ENCODE measurements around the gene MAD1L1. TPM values are rescaled to one million over a fixed set of nuclear protein-coding genes. Genes with fewer than 3 reads are reported as not detected.

Gene MAD1L1
- total and polyA plus RNA-seq, 4 donors: 12.8 to 20.7 (median 16.5) TPM

GRCh38 chr7:2008936-2009540 lies 223.7 kb downstream of the MAD1L1 start:
- Histone ChIP-seq H3K4me1 (ENCODE audit: control insufficient read depth in 4 of 4, insufficient read depth in 4 of 4, low read length in 3 of 4) (no peaks in the 10 kb centered on the region), H3K36me3 (ENCODE audit: control insufficient read depth in 4 of 4, insufficient read depth in 3 of 4, low read depth in 1 of 4, low read length in 3 of 4) (peaks cover 0 to 3% (median 0%) of the 10 kb centered on the region in 4 donors), H3K9me3 (ENCODE audit: control insufficient read depth in 4 of 4, low read length in 3 of 4) (no peaks in the 10 kb centered on the region), H3K9ac (ENCODE audit: low read depth in 1 of 2, low read length in 2 of 2) (no peak overlapping the region), H3K27me3 (ENCODE audit: control insufficient read depth in 4 of 4, insufficient read depth in 4 of 4, low read length in 3 of 4) (no peaks in the 10 kb centered on the region), H3K27ac (ENCODE audit: low read depth in 1 of 2, low read length in 2 of 2) (no peak overlapping the region), H3K4me3 (ENCODE audit: low read depth in 1 of 3, low read length in 3 of 3) (no peak overlapping the region)
- 96% methylated on average over 25 of the region's 25 CpGs for WGBS
- TF ChIP-seq REST (IDR thresholded peaks at IDR 0.05): no peak
- no peak for DNase-seq (ENCODE audit: low spot score)

- Histone ChIP-seq H3K4me3 (ENCODE audit: low read depth in 1 of 3, low read length in 3 of 3) (no peak overlapping the region), H3K27ac (ENCODE audit: low read depth in 1 of 2, low read length in 2 of 2) (no peak overlapping the region), H3K9me3 (ENCODE audit: control insufficient read depth in 4 of 4, low read length in 3 of 4) (no peaks in the 10 kb centered on the region), H3K27me3 (ENCODE audit: control insufficient read depth in 4 of 4, insufficient read depth in 4 of 4, low read length in 3 of 4) (no peaks in the 10 kb centered on the region), H3K4me1 (ENCODE audit: control insufficient read depth in 4 of 4, insufficient read depth in 4 of 4, low read length in 3 of 4) (no peaks in the 10 kb centered on the region), H3K9ac (ENCODE audit: low read depth in 1 of 2, low read length in 2 of 2) (no peak overlapping the region), H3K36me3 (ENCODE audit: control insufficient read depth in 4 of 4, insufficient read depth in 3 of 4, low read depth in 1 of 4, low read length in 3 of 4) (peaks cover 0 to 3% (median 0%) of the 10 kb centered on the region in 4 donors)
- WGBS: 93% methylated on average over 28 of the region's 28 CpGs
- no peak for TF ChIP-seq SP1 (IDR thresholded peaks at IDR 0.05)
- no peak for DNase-seq (ENCODE audit: low spot score)
Measured at GRCh38 chr7:2008101-2008935, 224.4 kb downstream of the MAD1L1 start.

GRCh38 chr7:2007551-2007950 lies 225.2 kb downstream of the MAD1L1 start:
- Histone ChIP-seq H3K9ac (ENCODE audit: low read depth in 1 of 2, low read length in 2 of 2) (no peak overlapping the region), H3K4me1 (ENCODE audit: control insufficient read depth in 4 of 4, insufficient read depth in 4 of 4, low read length in 3 of 4) (no peaks in the 10 kb centered on the region), H3K4me3 (ENCODE audit: low read depth in 1 of 3, low read length in 3 of 3) (no peak overlapping the region), H3K27ac (ENCODE audit: low read depth in 1 of 2, low read length in 2 of 2) (no peak overlapping the region), H3K9me3 (ENCODE audit: control insufficient read depth in 4 of 4, low read length in 3 of 4) (no peaks in the 10 kb centered on the region), H3K27me3 (ENCODE audit: control insufficient read depth in 4 of 4, insufficient read depth in 4 of 4, low read length in 3 of 4) (no peaks in the 10 kb centered on the region), H3K36me3 (ENCODE audit: control insufficient read depth in 4 of 4, insufficient read depth in 3 of 4, low read depth in 1 of 4, low read length in 3 of 4) (peaks cover 0 to 3% (median 0%) of the 10 kb centered on the region in 4 donors)
- DNase-seq (ENCODE audit: low spot score): no peak
- WGBS: 95% methylated on average over 10 of the region's 10 CpGs
- no peak for TF ChIP-seq HNF4A (conservative IDR thresholded peaks at IDR 0.05)
- TF ChIP-seq FOXA2 (IDR thresholded peaks at IDR 0.05): no peak
- TF ChIP-seq, protein P1, sequence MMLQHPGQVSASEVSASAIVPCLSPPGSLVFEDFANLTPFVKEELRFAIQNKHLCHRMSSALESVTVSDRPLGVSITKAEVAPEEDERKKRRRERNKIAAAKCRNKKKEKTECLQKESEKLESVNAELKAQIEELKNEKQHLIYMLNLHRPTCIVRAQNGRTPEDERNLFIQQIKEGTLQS (IDR thresholded peaks at IDR 0.05): no peak
- no peak for TF ChIP-seq REST (IDR thresholded peaks at IDR 0.05)
- no peak for TF ChIP-seq YY1 (IDR thresholded peaks at IDR 0.05)
- TF ChIP-seq HNF4G (IDR thresholded peaks at IDR 0.05): no peak
- TF ChIP-seq JUND (IDR thresholded peaks at IDR 0.05): no peak
- TF ChIP-seq, protein P2, sequence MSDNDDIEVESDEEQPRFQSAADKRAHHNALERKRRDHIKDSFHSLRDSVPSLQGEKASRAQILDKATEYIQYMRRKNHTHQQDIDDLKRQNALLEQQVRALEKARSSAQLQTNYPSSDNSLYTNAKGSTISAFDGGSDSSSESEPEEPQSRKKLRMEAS (IDR thresholded peaks at IDR 0.05): no peak
- TF ChIP-seq FOXA1 (IDR thresholded peaks at IDR 0.05): no peak
- TF ChIP-seq RXRA (IDR thresholded peaks at IDR 0.05): no peak
- no peak for TF ChIP-seq GABPA (IDR thresholded peaks at IDR 0.05 in 1 of 2, conservative IDR thresholded peaks at IDR 0.05 in 1 of 2)
- TF ChIP-seq SP1 (IDR thresholded peaks at IDR 0.05): no peak
